BLaER1 treated with 17β-estradiol and CSF1 and Interleukin-3, amounts not matched to agents 10 nM and 100 nM (cell line): ENCODE data around the gene TCF4.

Source experiments
- H3K27ac ChIP-seq, 11 experiments: shearing (Covaris generic); formaldehyde crosslinking; 2 replicates each; pipeline ENCODE4 v1.8.1; 2022
- H3K27me3 ChIP-seq, 11 experiments: shearing (Covaris generic); formaldehyde crosslinking; 2 replicates each; pipeline ENCODE4 v1.8.1; 2022
- H3K36me3 ChIP-seq, 11 experiments: shearing (Covaris generic); formaldehyde crosslinking; 2 replicates each; pipeline ENCODE4 v1.8.1; 2022
- H3K4me1 ChIP-seq, 10 experiments: shearing (Covaris generic); formaldehyde crosslinking; 2 replicates each; pipeline ENCODE4 v1.8.1; 2022
- H3K4me2 ChIP-seq, 11 experiments: shearing (Covaris generic); formaldehyde crosslinking; 2 replicates each; pipeline ENCODE4 v1.8.1; 2022
- H3K4me3 ChIP-seq, 10 experiments: shearing (Covaris generic); formaldehyde crosslinking; 2 replicates each; pipeline ENCODE4 v1.8.1; 2022
- H3K9ac ChIP-seq, 11 experiments: shearing (Covaris generic); formaldehyde crosslinking; 2 replicates each; pipeline ENCODE4 v1.8.1; 2022
- H3K9me3 ChIP-seq, 11 experiments: shearing (Covaris generic); formaldehyde crosslinking; replicated peaks in 1 of 11; 2 replicates each; pipeline ENCODE4 v1.8.1; 2022
- H4K20me1 ChIP-seq, 11 experiments: shearing (Covaris generic); formaldehyde crosslinking; 2 replicates each; pipeline ENCODE4 v1.8.1; 2022
- Cebpa-rat ChIP-seq, 11 experiments: shearing (Covaris generic); IDR thresholded peaks; 2 replicates each; pipeline ENCODE4 v1.8.1; 2022

TCF4 gene

GRCh38 chr18:55579501-55580270 lies 8.3 kb downstream of the TCF4 start:
- H3K27me3 ChIP-seq = no peaks in the 10 kb centered on the region
- peak overlapping the region in 8 of 11 experiments; percentile 3 to 99 (median 40); a peak in 11 of 22 replicates for H3K4me2 ChIP-seq
- no peak overlapping the region for H3K27ac ChIP-seq
- no peak for TF ChIP-seq Cebpa-rat (IDR thresholded peaks at IDR 0.05)
- peaks cover 20 to 76% (median 56%) of the 10 kb centered on the region in 10 experiments for H3K4me1 ChIP-seq
- H3K9me3 ChIP-seq = no peaks in the 10 kb centered on the region
- H4K20me1 ChIP-seq = peaks cover 0 to 81% (median 43%) of the 10 kb centered on the region in 11 experiments; a peak in 10 of 22 replicates
- H3K9ac ChIP-seq = no peak overlapping the region
- no peak overlapping the region for H3K4me3 ChIP-seq
- H3K36me3 ChIP-seq = peaks cover 23 to 96% (median 76%) of the 10 kb centered on the region in 11 experiments; a peak in 20 of 22 replicates

DNA sequence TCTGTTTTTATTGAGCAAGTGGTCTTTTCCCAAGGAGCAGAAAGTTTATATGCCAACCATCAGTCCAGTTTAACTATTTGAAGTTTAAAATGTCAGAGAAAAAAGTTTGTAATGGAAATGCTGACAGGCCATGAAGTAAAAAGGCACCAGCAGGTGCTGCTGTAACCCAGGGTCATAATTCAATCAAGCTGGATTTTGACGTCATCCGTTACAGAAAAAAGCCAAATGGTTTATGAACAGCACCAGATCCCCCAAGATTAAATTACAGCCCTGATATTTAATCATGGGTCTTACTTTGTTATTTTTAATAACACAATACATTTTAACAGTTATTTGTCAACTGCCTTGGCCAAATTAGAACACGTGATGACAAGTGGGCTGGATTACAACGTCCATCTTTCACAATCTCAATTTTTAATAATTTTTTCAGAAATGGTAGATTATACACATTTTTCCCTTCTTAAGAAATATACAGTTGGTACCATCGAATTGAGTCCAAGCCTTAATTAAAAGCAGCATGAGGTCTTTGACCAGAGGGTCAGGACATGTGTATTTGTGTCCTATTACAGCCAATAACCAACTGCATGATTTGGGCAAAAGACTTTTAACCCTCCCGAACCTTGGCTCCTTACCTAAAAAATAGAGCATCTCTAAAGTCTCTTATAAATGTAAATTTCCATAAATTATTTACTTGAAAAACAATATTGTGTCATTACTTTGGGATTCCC lies 10.0 kb downstream of the TCF4 start:
- H3K27me3 ChIP-seq = no peaks in the 10 kb centered on the region
- no peak overlapping the region for H3K27ac ChIP-seq
- H3K4me2 ChIP-seq = no peak overlapping the region
- no peak overlapping the region for H3K9ac ChIP-seq
- no peak for TF ChIP-seq Cebpa-rat (IDR thresholded peaks at IDR 0.05)
- peaks cover 20 to 66% (median 42%) of the 10 kb centered on the region in 10 experiments for H3K4me1 ChIP-seq
- H3K9me3 ChIP-seq = no peaks in the 10 kb centered on the region
- H3K4me3 ChIP-seq = no peak overlapping the region
- H4K20me1 ChIP-seq = peaks cover 0 to 81% (median 52%) of the 10 kb centered on the region in 11 experiments; a peak in 13 of 22 replicates
- H3K36me3 ChIP-seq = peaks cover 38 to 97% (median 89%) of the 10 kb centered on the region in 11 experiments; a peak in 21 of 22 replicates

- Histone ChIP-seq H3K27ac (peak overlapping the region in 4 of 11 experiments; percentile 6 to 55 (median 47); a peak in 8 of 22 replicates), H3K36me3 (peaks cover 49 to 97% (median 95%) of the 10 kb centered on the region in 11 experiments; a peak in 21 of 22 replicates), H3K27me3 (no peaks in the 10 kb centered on the region), H3K9me3 (no peaks in the 10 kb centered on the region; a peak in 2 of 22 replicates), H4K20me1 (peaks cover 0 to 87% (median 50%) of the 10 kb centered on the region in 11 experiments; a peak in 15 of 22 replicates), H3K9ac (0 out of 22 replicates have a peak overlapping the region, but pooled peaks of 1 of the 11 experiments have one; percentile 34), H3K4me1 (peaks cover 8 to 51% (median 26%) of the 10 kb centered on the region in 10 experiments; a peak in 19 of 20 replicates), H3K4me2 (peak overlapping the region in 7 of 11 experiments; percentile 4 to 57 (median 32); a peak in 10 of 22 replicates), H3K4me3 (no peak overlapping the region)
- no peak for TF ChIP-seq Cebpa-rat (IDR thresholded peaks at IDR 0.05)
These were observed 12.0 kb downstream of the TCF4 start for GRCh38 chr18:55576001-55576400.

- Histone ChIP-seq H3K4me3 (no peak overlapping the region), H3K4me1 (peaks cover 8 to 44% (median 17%) of the 10 kb centered on the region in 10 experiments; a peak in 17 of 20 replicates), H3K36me3 (peaks cover 53 to 97% (median 95%) of the 10 kb centered on the region in 11 experiments), H3K27ac (no peak overlapping the region), H3K27me3 (no peaks in the 10 kb centered on the region), H3K4me2 (peak overlapping the region in 1 of 11 experiments; percentile 57; a peak in 1 of 22 replicates), H3K9ac (no peak overlapping the region), H4K20me1 (peaks cover 0 to 88% (median 53%) of the 10 kb centered on the region in 11 experiments; a peak in 15 of 22 replicates), H3K9me3 (peaks cover 0 to 7% (median 0%) of the 10 kb centered on the region in 11 experiments; a peak in 5 of 22 replicates)
- TF ChIP-seq Cebpa-rat (IDR thresholded peaks at IDR 0.05) = no peak
These were observed 12.9 kb downstream of the TCF4 start for GRCh38 chr18:55575066-55575465.

- TF ChIP-seq Cebpa-rat (IDR thresholded peaks at IDR 0.05) = no peak
- H3K9me3 ChIP-seq = peaks cover 0 to 12% (median 0%) of the 10 kb centered on the region in 11 experiments; a peak in 6 of 22 replicates
- peaks cover 4 to 35% (median 10%) of the 10 kb centered on the region in 10 experiments; a peak in 15 of 20 replicates for H3K4me1 ChIP-seq
- H3K27me3 ChIP-seq = no peaks in the 10 kb centered on the region
- H4K20me1 ChIP-seq = peaks cover 0 to 86% (median 49%) of the 10 kb centered on the region in 11 experiments; a peak in 15 of 22 replicates
- H3K4me3 ChIP-seq = no peak overlapping the region
- no peak overlapping the region for H3K9ac ChIP-seq
- H3K36me3 ChIP-seq = peaks cover 53 to 97% (median 94%) of the 10 kb centered on the region in 11 experiments
- no peak overlapping the region for H3K27ac ChIP-seq
- no peak overlapping the region for H3K4me2 ChIP-seq
These were observed 14.6 kb downstream of the TCF4 start for GRCh38 chr18:55573386-55573785.

DNA sequence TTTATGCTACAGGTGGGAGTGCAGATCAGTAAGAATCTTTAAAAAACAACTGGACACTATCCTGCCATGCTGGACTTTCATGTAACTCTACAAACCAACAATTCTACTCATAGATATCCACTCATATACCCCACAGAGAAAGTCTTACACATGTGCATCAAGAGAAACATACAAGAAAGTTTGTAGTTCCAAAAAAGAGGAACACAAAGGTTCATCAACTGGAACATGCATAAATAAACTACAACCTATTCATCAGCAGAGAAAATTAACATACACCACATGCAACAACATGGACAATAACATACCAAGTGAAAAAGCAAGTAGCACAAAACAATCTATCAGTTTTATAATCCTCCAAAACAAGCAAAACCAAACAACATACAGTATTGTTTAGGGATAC lies 17.0 kb downstream of the TCF4 start:
- Histone ChIP-seq H3K9ac (no peak overlapping the region), H3K27ac (no peak overlapping the region), H3K36me3 (peaks cover 63 to 97% (median 91%) of the 10 kb centered on the region in 11 experiments), H3K9me3 (peaks cover 8 to 30% (median 19%) of the 10 kb centered on the region in 11 experiments; a peak in 20 of 22 replicates), H3K4me3 (no peak overlapping the region), H4K20me1 (peaks cover 0 to 76% (median 40%) of the 10 kb centered on the region in 11 experiments; a peak in 15 of 22 replicates), H3K4me2 (no peak overlapping the region), H3K27me3 (no peaks in the 10 kb centered on the region), H3K4me1 (peaks cover 0 to 27% (median 6%) of the 10 kb centered on the region in 10 experiments; a peak in 11 of 20 replicates)
- TF ChIP-seq Cebpa-rat (IDR thresholded peaks at IDR 0.05) = no peak

GRCh38 chr18:55566456-55566935 lies 21.5 kb downstream of the TCF4 start:
- H3K9me3 ChIP-seq = peaks cover 8 to 62% (median 52%) of the 10 kb centered on the region in 11 experiments; a peak in 21 of 22 replicates
- H3K36me3 ChIP-seq = peaks cover 70 to 97% (median 89%) of the 10 kb centered on the region in 11 experiments; a peak in 21 of 22 replicates
- H3K27ac ChIP-seq = no peak overlapping the region
- no peaks in the 10 kb centered on the region for H3K27me3 ChIP-seq
- peaks cover 0 to 78% (median 42%) of the 10 kb centered on the region in 11 experiments; a peak in 13 of 22 replicates for H4K20me1 ChIP-seq
- no peak overlapping the region for H3K4me2 ChIP-seq
- H3K4me1 ChIP-seq = peaks cover 0 to 7% (median 0%) of the 10 kb centered on the region in 10 experiments; a peak in 4 of 20 replicates
- no peak overlapping the region for H3K4me3 ChIP-seq
- H3K9ac ChIP-seq = no peak overlapping the region
- TF ChIP-seq Cebpa-rat (IDR thresholded peaks at IDR 0.05) = no peak

DNA sequence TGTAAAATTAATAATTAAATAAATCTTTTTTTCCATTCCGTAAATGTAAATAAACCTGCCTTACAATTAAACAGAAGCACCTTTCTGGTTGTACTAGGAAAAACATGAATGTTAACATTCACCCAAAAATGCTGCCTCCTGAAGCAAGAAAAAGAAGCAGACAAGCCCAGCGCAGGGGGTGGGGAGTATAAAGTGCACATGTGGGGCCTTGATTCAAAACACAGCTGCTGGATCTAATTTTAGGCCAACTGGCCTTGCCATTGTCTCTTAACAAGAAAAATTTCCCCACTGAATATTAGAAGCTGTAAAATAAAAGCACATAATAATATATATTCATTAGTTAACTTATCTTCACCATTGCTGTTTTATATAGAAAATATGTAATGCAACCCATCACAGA lies 28.3 kb downstream of the TCF4 start:
- peaks cover 32 to 91% (median 68%) of the 10 kb centered on the region in 11 experiments; a peak in 21 of 22 replicates for H3K36me3 ChIP-seq
- peak overlapping the region in 2 of 11 experiments; percentile 8 to 27; a peak in 1 of 22 replicates for H3K27ac ChIP-seq
- H3K4me1 ChIP-seq = peaks cover 0 to 56% (median 32%) of the 10 kb centered on the region in 10 experiments; a peak in 16 of 20 replicates
- H3K27me3 ChIP-seq = no peaks in the 10 kb centered on the region
- no peak overlapping the region for H3K4me3 ChIP-seq
- H3K4me2 ChIP-seq = peak overlapping the region in 8 of 11 experiments; percentile 13 to 68 (median 48); a peak in 13 of 22 replicates
- TF ChIP-seq Cebpa-rat (IDR thresholded peaks at IDR 0.05) = no peak
- peaks cover 0 to 29% (median 22%) of the 10 kb centered on the region in 11 experiments; a peak in 19 of 22 replicates for H3K9me3 ChIP-seq
- H3K9ac ChIP-seq = no peak overlapping the region; a peak in 1 of 22 replicates
- H4K20me1 ChIP-seq = peaks cover 0 to 95% (median 65%) of the 10 kb centered on the region in 11 experiments; a peak in 14 of 22 replicates
